HG03460 (cell line): ENCODE data around the gene MPND.

Experiments used
- ATAC-seq: cut with Tn5 transposase; IDR thresholded peaks from one replicate; pipeline ENCODE4 v1.9.1; 2021; ENCODE audit not compliant: unreplicated experiment

Gene MPND, protein sequence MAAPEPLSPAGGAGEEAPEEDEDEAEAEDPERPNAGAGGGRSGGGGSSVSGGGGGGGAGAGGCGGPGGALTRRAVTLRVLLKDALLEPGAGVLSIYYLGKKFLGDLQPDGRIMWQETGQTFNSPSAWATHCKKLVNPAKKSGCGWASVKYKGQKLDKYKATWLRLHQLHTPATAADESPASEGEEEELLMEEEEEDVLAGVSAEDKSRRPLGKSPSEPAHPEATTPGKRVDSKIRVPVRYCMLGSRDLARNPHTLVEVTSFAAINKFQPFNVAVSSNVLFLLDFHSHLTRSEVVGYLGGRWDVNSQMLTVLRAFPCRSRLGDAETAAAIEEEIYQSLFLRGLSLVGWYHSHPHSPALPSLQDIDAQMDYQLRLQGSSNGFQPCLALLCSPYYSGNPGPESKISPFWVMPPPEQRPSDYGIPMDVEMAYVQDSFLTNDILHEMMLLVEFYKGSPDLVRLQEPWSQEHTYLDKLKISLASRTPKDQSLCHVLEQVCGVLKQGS

DNA sequence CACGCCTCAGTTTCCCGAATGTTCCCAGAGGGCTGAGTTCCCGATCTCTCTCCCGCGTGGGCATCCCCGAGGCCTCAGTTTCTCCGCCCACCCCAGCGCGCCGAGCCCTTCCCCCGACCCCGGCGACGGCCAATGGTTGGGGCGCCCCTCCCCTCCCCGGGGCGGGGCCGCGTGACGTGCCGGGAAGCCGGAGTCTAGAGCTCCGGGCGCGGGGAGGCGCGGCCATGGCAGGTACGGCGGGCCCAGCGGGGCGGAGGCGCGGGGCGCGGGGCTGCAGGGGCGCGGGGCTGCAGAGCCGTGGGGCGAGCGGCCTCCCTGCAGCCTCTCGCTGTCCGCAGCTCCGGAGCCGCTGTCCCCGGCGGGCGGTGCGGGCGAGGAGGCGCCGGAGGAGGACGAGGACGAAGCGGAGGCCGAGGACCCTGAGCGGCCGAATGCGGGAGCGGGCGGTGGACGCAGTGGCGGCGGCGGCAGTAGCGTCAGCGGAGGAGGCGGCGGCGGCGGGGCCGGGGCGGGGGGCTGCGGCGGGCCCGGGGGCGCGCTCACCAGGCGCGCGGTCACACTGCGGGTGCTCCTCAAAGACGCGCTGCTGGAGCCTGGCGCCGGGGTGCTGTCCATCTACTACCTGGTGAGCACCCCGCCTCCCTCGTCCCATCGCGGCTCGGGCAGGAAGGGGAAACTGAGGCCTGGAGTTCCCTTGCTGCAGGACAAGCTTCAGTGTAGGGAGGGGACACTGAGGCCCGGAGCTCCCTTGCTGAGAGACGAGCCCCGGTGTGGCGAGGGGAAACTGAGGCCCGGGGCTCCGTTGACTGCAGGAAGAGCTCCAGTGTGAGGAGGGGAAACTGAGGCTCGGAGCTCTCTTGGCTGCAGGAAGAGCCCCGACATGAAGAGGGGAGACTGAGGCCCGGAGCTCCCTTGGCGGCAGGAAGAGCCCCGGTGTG, at the start of gene MPND:
Gene MPND, plus strand, starts transcription at position 193 of the 938 bp plus-strand sequence. Its CDS starts 32 bp downstream, at position 225.
- ATAC-seq = peak; percentile 50

DNA sequence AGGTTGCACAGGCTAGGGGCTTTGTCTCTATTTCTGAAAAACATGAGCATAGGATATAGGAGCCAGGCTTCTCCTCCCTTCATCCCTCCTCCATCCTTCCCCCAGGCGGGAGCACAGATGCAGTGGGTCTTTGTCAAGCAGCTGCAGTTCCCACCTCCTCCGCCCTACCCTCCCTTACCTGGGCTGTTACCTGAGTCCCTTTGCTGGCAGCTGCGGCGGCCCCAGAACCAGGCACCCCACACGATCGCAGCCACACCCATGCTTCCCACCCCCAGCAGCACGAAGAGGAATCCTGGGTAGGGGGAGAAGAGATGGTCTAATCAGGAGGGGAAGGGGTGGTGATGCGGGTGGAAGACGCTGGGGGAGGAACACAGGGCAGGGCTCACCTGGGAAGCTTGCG, 49.0 kb upstream of the MPND start:
- no peak for ATAC-seq

DNA sequence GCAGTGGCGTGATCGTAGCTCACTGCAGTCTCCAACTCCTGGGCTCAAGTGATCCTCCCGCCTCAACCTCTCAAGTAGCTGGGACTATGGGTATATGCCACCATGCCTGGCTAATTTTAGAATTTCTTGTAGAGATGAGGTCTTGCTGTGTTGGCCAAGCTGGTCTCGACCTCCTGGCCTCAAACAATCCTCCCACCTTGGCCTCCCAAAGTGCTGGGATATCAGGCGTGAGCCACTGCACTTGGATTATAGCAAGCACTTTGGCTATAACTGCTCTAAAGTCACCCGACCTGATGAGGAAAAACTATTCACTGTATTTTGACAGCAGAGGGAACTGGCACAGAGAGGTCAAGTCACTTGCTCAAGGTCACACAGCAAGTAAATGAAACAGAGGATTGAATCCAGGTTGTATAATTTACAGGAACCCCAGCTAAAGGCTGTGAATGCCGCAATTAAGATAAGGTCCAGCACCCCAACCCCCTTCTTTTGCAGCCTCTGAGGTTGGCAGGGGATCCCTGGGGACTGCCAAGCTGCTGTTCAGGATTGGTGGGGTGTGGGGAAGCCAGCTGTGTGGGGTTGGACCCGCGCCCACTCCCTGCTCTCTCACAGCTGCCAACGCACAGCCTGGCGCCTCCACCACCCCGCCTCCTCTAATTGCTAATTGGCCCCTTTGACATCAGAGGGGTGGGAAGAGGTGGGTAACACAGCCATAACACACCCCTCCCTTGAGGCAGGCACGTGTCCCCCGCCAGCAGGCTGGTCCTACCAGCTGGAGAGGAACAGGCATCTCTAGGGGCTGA, 47.2 kb upstream of the MPND start:
- ATAC-seq = no peak

DNA sequence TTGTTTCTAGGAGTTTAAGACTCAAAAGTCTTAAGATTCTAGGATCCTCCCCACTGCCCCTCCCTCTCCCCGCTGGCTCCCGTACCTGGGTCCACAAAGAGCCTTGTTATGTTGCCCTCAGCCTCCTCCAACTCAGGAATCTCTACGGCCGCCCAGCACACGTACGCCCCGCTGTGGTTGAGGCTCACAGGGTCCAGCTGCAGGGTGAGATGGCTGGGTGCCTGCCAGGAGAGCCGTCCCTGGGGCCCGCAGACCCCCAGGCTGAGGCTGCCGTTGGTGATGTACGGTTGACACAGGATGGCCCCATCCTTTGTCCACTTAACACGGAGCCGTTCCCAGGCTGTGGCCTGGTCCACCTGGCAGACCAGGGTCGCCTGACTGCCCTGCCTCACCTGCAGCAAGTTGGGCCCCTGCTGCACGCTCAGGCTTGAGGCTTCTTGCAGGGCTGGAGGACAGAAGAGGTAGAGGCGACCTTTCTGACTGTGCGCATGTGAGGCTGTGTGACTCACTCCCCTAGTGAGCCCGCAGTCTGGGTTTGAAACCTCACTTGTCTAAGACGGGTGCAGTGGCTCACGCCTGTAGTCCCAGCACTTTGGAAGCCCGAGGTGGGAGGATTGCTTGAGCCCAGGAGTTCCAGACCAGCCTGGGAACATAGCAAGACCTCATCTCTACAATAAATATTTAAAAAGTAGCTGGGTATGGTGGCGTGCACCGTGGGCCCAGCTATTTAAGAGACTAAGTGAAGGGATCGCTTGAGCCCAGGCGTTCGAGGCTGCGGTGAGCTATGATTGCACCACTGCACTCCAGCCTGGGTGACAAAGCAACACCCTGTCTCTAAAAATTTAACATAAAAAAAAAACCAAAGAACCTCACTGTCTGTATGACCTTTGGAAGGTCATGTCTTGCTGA, 45.2 kb upstream of the MPND start:
- no peak for ATAC-seq

DNA sequence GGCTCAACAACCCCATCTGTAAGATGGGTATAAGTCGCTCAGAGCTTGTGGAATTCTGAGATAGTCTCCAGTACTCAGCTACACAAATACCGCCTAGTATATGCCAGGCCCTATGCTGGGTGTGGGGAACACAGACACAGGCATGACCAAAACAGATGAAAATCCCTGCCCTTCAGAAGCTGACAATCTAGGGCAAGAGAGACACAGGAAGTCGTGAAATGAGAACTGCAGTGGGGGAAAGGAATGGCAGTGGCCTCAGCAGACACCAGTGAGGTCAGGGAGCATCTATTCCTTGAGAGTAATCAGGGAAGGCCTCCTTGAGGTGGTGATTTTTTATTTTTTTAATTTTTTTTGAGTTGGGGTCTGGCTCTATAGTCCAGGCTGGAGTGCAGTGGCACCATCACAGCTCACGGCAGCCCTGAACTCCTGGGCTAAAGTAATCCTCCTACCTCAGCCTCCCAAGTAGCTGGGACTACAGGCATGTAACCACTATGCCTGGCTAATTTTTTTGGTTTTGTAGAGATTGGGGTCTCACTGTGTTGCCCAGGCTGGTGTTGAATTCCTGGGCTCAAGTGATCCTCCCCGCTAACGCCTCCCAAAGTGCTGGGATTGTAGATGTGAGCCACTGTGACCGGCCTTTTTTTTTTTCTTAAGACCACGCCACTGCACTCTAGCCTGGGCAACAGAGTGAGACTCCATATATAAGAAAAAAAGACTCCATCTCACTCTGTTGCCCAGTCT, 44.4 kb upstream of the MPND start:
- no peak for ATAC-seq

DNA sequence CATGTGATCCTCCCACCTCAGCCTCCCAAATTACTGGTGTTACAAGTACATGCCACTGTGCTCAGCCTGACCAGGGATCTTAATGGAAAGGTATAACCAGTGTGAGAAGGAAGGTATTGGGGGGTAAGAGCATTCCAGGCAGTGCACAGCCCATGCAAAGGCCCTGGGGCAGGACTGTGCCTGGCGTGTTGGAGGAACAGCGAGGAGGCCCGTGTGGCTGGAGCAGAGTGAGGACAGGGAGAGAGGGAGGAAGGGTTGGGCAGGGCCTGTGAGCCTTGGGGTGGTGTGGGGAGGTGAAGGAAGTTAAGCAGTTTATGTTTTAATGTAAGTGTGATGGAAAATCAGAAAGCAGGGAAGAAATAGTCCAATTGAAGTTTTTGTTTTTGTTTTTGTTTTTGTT, 42.8 kb upstream of the MPND start:
- no peak for ATAC-seq

DNA sequence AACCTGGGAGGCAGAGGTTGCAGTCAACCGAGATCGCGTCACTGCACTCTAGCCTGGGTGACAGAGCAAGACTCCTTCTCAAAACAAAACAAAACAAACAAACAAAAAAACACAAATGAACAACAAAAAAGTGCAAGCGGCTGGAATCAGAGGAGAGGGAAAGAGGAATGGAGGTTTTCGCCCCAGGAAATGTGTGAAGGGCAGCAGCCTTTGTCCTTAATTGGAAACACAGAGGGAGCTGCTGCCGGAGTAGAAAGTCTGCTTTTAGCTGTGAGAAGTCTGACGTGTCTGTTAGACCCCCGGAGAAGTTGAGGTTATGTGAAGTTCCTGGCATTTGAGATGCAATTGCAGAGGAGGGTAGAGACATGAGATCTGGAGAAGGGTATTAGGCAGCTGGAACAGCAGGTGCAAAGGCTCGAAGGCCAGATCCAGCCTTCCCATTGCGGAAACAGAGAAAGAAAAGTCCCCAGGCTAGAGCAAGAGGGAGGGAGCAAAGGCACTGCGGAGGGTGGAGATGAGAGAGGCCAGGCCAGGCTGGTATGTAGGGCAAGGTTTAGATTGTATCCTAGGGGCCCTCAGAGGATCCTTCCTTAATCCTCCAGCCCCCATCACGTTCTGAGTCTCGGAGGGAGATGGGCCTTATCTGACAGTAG, 41.6 kb upstream of the MPND start:
- no peak for ATAC-seq

DNA sequence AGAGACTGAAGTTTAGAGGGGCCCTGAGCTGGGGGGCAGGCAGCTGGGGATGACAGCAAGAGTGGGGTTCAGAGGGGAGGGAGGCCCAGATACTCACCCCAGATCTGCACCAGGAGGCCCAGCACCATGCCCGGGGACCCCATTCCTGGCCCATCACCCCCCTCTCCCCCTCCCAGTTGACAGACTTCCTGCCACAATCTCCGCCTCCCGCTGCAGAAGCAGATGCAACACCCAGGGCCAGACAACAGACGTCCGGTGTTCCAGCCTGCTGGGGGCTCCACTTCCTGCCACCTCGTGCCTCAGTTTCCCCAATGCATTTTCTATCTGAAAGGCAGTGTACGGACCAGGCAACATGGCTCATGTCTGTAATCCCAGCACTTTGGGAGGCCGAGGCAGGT, 41.1 kb upstream of the MPND start, which contains the start of gene TMIGD2:
Gene TMIGD2, minus strand, starts transcription at position 147 of the 398 bp plus-strand sequence. Its CDS starts 4 bp downstream, at position 143.
- ATAC-seq = no peak

DNA sequence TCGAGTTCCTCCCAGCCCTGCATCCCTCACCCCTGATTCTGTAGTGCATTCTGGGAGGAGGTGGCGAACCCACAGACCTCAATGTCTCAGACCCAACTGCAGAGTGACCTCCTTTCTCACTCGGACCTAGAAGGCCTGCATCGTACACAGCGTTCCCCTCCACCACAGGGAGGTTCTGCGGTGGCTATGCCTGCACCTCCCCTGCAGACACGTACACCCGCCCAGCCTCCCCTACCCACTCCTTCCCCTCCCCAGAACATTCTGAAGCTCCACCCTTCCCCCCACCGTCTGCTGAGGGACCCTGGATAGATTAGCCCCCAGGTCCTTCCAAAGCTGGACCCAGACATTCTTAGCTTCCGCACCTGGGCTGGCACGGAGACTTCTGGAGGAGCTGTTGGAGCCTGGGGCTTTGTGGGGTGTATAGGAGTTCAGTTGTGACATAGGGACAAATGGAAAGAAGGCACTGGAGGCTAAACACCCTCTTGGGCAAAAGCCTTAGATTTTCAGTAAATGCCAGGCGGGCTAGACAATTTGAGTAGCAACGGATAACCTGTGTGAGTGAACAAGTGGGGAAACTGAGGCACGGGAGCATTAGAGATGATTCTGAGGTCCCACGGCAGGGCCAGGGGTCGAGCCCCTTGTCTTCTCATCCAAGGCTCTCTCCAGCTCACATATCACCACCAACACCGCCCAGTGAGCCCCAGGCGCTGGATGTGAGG, 39.4 kb upstream of the MPND start:
- ATAC-seq = no peak

DNA sequence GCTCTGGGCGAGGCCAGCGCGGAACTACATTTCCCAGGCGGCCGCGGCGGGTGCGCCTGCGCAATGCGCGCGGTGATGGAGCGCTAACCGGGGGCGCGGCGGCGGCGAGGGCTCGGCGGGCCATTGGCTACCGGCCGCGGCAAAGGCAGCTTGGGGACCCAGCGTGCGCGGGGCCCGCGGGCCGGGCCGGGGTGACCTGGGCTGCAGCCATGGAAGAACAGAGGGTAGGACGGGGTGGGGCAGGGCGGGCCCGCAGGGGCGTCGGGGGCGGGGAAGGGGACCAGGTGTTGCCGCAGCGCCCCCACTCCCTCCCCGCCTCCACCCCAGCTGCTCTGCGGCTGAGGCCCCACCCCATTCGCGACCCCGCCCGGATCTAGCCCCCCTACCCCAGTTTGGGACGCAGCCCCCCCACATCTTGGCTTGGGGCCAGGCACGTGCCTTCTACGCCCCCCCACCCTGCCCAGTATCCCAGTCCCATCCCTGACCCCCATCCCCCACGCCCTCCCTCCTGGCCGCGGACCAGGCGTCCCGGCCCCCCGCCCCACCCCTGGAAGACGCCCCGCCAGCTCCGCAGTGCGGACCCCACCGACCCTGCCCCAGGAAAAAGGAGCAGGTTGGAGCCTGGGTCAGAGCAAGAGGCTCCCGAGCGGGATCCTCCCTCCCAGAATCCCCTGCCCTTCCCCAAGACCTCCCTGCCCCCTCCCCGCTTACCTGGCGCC, 38.7 kb upstream of the MPND start, which contains the start of gene FSD1:
Gene FSD1, plus strand, starts transcription at position 61 of the 719 bp plus-strand sequence. Its CDS starts 149 bp downstream, at position 210.
- ATAC-seq = no peak

DNA sequence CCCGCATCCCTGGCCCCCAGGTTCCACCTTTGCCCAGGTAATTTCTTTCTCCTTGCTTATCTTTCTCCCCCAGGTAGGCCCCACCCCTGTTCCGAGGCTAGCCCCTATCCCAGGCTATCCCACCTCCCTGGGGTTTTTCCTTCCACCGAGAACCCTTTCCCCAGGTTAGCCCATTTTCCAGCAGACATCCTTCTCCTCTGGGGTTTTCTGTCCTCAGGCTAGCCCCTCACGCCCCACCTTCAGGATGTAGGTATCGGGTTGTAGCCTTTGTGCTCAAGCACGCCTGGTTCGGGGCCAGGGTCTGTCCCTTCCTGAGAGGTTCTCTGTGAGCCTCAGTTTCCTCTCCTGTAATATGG, 38.1 kb upstream of the MPND start:
- ATAC-seq = no peak

DNA sequence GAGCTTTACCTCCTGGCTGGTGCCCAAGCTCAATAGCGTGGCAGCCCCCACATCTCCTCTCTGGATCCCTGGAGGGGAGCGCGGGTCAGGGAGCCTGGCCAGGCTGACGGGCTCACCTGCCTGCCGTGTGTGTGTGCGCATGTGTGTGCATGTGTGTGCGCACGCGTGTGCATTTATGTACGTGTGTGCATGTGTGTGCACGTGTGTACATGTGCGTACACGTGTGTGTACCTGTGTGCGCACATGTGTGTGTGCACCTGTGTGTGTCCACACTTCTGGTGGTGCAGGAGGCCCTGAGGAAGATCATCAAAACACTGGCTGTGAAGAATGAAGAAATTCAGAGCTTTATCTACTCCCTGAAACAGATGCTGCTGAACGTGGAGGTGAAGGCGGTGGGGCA, 37.7 kb upstream of the MPND start:
- no peak for ATAC-seq

DNA sequence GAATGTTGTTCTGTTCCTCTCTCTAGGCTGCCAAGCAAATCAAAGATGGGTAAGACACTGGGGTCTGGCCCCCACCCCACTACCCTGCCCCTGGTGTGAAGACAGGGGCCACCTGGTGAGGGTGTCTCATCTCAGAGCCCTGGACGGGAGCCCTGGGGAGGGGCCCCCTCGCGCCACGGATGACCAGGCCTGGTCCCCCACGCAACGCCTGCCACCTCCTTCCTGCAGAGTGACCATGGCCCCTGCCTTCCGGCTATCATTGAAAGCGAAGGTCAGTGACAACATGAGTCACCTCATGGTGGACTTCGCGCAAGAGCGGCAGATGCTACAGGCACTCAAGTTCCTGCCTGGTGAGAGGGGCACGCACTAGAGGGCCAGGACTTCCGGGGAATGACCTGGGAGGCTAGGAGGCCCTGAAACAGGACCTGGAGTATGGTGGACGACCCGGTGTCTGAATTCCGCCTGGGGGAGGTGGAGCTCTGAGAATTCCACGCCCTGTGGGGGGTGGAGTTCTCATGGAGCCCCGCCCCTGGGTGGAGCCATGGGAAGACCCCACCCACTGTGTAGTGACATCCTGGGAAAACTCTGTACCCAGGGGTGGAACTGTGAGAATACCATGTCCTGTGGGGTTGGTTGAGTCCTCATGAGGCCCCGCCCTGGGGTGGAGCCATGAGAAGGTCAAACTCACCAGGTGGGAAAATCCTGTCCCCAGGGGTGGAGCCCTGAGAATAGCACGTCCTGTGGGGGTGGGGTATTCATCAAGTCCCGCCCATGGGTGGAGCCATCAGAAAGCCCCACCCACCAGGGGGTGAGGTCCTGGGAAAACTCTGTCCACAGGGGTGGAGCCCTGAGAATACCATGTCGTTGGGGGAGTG, 32.9 kb upstream of the MPND start:
- no peak for ATAC-seq

DNA sequence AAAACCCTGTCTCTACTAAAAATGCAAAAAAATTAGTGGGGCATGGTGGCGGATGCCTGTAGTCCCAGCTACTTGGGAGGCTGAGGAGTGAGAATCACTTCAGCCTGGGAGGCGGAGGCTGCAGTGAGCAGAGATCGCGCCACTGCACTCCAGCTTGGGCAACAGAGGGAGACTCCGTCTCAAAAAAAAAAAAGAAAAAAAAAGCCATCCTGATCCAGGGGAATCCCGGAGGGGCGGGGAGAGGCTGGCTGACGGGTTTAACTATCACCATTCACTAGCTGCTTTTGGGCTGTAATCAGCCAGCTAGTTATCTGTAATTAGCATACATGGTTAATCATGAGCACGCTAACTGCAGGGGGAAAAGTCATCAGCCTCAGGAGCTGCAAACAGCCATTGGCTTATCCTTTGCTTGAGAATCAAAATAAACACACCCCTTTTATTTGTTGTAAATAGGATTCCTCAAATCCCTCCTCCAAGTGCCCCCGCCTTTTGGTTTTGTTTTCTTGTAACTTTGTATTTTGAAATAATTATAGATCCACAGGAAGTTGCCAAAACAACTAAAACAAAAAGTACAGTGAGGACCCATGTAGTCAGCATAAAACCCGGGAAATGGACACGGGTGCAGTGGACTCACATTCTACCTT, 29.4 kb upstream of the MPND start:
- no peak for ATAC-seq

DNA sequence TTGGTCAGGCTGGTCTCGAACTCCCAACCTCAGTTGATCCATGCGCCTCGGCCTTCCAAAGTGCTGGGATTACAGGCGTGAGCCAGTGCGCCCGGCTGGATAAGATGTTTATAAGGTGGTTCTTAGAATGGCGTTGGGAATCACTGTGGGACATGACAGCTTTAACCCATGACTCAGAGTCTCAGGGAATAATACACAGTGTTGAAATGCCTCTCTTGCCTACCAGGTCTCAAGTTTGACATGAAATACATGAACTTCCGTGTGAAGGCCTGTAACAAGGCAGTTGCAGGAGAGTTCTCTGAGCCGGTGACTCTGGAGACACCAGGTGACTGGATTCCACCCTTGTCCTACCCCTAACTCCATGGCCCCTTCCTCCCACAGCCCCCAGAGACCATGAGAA, 26.4 kb upstream of the MPND start:
- no peak for ATAC-seq

DNA sequence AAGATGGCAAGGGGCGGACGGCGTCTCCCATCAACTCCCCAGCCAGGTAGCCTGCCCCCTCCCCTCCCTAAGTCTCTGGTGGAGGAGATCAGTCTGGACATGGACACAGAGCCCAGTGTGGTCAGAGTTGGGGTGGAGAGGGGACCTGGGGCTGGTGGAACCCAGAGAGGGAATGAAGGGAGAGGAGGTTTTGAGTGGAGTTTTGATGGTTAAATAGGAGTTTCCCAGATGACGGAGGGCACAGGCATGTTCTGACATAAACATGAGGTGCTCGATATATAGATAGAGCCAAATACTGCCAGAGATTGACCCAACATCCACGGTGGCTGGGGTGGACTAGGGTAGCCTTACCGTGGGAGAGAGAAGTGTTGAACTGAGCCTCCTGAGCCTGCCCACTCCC, 24.9 kb upstream of the MPND start:
- ATAC-seq = no peak
